GM12873 (cell line): Measurements from ENCODE around the gene HOMER2.

Experiments used
- TF ChIP-seq, protein P1 (sequence below): IDR thresholded peaks from 2 replicates; pipeline ENCODE4 v1.5.1; 2012; ENCODE audit warnings: low read depth, mild to moderate bottlenecking, moderate library complexity, low read length, control low read depth; ENCODE audit not compliant: insufficient read depth; ENCODE audit errors: missing control alignments

HOMER2 gene

DNA sequence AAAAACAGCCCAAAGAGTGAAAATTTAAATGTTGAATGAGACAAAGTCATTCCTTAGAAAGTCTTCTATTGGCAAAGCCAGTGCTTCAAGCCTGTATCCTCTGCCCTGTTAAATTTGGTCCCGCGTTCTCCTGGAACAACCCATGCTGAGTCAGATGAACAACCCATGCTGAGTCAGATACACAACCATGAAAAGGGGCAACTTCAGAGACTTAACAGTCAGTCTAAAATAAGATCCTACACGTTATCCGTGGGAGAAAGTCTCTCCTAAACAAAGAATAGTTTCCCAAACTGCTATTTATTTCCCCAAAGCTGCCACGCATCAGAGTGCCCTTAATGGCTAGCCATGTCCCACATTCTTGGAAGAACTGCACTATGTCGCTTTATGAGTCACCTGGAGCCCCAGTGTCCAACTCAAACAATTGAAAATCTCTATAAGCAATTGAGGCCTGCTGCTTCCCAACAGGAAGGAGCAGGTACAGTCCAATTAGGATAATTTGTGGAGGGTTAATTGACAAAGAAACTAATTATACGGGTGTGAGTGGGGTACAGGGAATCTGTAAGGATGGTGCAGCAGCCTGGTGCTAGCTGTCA lies 77.0 kb downstream of the HOMER2 start:
- TF ChIP-seq, protein P1, sequence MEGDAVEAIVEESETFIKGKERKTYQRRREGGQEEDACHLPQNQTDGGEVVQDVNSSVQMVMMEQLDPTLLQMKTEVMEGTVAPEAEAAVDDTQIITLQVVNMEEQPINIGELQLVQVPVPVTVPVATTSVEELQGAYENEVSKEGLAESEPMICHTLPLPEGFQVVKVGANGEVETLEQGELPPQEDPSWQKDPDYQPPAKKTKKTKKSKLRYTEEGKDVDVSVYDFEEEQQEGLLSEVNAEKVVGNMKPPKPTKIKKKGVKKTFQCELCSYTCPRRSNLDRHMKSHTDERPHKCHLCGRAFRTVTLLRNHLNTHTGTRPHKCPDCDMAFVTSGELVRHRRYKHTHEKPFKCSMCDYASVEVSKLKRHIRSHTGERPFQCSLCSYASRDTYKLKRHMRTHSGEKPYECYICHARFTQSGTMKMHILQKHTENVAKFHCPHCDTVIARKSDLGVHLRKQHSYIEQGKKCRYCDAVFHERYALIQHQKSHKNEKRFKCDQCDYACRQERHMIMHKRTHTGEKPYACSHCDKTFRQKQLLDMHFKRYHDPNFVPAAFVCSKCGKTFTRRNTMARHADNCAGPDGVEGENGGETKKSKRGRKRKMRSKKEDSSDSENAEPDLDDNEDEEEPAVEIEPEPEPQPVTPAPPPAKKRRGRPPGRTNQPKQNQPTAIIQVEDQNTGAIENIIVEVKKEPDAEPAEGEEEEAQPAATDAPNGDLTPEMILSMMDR, result no peak

- TF ChIP-seq, protein P1, result no peak
Measured at GRCh38 chr15:82874961-82875360, 77.6 kb downstream of the HOMER2 start.

- TF ChIP-seq, protein P1, result no peak
Measured at GRCh38 chr15:82874267-82874666, 78.3 kb downstream of the HOMER2 start.

DNA sequence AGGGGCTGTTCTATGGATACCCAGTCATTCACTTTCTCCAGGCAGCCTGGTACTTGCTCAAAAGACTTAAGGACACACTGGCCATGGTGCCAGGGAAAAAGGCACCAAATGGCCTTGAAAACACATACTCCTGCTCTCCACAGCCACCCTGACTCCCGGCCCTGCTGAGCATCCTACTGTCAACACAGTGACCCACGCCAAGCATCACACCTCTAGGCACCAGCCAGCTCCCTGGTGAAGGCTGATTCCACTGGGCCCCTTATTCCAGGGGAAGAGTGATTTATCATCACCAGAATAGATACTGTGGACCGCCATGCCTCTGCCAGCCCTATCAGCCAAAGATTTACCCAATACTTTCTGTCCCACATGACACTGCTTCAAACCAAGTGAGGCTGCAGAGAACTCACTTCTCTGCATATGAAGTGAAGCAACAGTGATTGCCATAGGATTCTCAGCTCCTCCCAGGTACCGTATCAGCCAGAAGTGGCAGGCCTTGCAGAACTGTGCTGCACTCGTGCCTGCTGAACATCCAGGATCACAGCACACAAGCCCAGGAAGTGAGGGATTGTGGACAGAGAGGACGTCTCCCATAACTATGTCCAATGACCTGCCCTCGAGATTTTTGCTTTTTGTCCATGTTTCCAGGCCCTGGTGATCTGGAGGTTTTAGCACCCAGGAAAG lies 79.4 kb downstream of the HOMER2 start:
- TF ChIP-seq, protein P1, result no peak

DNA sequence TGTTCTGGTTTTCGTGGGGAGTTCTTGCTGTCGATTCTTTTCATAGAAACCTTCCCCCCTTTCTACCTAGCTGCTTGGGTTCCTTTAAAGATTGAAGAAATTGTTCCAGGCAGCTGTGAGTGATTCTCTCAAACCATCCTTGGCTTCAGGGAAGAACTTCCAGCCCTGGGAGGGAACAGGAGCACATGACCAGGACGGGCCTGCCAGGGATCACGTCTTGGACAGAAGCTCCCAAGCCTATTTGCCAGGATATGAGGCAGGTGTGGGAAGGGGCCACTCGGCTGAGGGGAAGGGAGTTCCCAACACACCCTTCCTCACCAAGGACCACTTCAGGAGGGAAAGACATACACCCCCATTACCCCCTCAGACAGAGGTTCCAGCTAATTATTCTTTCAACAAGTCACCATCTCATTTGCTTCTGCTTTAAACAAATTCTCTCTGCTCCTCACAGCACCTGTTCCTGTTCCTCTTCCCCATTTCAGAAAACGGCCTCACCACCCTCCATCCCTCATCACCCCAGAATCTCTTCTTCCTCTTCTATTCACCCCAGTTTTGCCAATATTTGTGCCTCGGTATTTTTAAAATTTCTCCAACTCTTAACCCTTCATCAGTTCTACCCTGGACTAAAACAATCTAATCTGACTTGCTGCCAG lies 80.6 kb downstream of the HOMER2 start:
- TF ChIP-seq, protein P1, result no peak

- TF ChIP-seq, protein P1, result no peak
Measured at GRCh38 chr15:82871358-82871757, 81.2 kb downstream of the HOMER2 start.

GRCh38 chr15:82870727-82871320 lies 81.7 kb downstream of the HOMER2 start:
- TF ChIP-seq, protein P1, result no peak
